Stimulated activated CD8-positive, alpha-beta memory T cell treated with anti-CD3 and anti-CD28 coated beads, Interleukin-12 subunit alpha, Interleukin-12 subunit beta, amount 100 ng/mL, for 1 hour (primary cell): Measurements from ENCODE around the gene CCR6.

ENCODE experiments used
- DNase-seq: peaks from one replicate; pipeline ENCODE4 v3.0.0-alpha.2; 2020; ENCODE audit warnings: low read depth

Gene CCR6

DNA sequence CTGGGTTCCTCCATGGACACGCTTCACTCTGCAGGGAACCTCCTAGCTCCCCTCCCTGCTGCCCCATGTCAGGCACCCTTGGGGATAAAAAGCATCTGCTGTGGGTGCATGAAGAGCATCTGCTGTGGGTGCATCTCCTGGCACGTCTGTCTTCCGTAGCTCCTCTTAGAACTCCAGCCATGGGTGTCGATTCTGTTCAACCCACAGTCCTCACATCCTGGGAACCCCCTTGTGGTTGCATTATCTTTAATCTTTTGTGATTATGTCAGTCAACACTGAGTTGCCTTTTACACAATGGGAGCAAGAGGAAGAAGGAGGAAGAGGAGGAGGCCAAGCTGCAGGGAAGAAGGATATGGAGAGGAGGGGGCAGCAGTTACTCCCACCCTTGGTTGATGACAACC lies 24.1 kb upstream of the CCR6 start:
- DNase-seq, result no peak

DNA sequence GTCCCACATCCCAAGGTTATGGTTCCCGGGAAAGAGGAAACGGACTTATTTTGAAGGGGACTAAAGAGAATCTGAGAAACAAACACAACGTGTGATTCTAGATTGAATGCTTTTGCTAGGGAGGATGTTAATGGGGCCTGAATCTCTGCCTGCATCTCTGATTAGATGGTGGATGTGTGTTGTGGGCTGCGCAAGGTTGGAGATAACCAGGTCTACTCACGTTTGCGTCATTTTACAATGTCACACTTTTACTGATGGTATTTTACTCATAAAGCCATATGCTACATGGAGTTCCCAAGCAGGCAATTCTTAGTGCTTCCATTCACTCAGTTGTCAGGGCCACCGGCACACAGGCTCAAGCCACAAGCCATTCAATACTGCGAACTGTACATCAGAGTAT lies 23.2 kb upstream of the CCR6 start:
- no peak for DNase-seq

GRCh38 chr6:167100241-167100674 lies 22.6 kb upstream of the CCR6 start:
- no peak for DNase-seq

- no peak for DNase-seq
These were observed 20.6 kb upstream of the CCR6 start for GRCh38 chr6:167102318-167102717.

- DNase-seq, result no peak
These were observed 19.6 kb upstream of the CCR6 start for GRCh38 chr6:167103041-167103891.

GRCh38 chr6:167104388-167104787 lies 18.5 kb upstream of the CCR6 start:
- no peak for DNase-seq

DNA sequence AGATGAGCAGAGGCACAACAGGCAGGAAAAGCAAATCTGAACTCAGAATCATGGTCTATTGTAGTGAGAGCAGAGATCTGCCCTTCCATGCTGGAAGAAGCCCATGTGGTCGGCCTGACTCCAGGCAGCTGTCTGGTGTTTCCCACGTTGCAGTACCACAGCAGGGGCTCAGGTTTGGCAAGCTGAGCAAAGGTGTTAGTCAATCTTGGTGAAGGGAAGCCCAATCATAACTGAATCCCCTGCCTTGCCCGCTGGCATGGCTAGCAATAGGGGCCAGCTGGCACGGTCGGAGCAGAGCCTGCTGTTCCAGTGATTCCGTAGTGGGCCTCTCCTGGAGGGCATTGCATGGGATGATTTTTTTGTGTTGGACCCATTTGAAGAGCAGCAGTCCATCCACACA lies 17.8 kb upstream of the CCR6 start:
- DNase-seq, result no peak

DNA sequence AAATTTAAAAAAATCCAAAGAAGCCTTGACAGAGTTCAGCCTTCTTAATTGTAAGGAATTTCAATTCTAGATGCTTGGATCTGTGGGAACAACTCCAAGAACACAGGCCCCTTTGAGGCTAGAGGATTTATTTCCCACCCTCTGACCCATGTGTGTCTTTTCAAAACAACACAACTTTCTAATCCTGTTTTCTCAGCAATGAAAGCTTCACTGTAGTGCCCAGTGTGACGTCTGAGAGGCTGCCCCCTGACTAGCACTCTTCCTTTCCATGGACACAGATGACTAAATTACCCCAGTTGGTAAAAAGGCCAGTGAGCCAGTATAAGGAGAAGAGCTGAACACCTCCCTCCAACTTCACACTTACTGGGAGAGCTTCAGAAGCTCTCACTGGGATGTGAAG lies 16.5 kb upstream of the CCR6 start:
- DNase-seq, result no peak

GRCh38 chr6:167107787-167108186 lies 15.1 kb upstream of the CCR6 start:
- no peak for DNase-seq

DNA sequence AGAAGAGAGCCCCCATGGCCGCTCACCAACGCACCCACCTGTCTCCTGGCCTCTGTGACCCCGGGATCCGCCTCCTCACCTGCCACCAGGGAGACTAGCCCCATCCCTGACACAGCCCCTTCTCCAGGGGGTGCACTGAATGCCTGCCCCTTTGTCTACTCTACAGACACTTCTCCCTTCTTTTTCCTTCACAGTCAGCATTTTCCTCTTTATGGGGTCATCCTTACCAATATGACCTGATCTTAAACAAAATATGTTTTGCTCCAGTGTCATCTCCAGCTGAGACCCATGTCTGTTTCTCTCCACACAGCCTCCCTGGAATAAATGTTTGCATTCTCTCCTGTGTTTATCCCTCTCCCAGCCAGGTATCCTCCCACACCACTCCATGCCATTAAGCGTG lies 14.6 kb upstream of the CCR6 start:
- no peak for DNase-seq

DNA sequence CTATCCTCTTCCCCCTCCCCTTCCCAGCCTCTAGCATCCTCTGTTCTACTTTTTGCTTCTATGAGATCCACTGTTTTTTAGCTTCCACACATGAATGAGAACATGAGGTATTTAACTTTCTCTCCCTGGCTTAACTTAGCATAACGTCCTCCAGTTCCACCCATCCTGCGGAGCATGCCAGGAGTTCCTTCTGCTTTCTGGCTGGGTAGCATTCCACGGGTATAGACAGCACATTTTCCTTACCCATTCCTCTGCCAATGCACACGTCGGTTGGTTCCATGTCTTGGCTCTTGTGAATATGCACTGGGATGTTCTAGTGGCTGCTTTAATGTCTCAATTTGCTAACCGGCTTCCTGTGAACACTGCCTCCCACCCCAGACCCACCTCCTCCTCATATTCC lies 13.2 kb upstream of the CCR6 start:
- DNase-seq, result no peak

GRCh38 chr6:167111597-167111996 lies 11.3 kb upstream of the CCR6 start:
- DNase-seq, result no peak

GRCh38 chr6:167112421-167112820 lies 10.5 kb upstream of the CCR6 start:
- no peak for DNase-seq

DNA sequence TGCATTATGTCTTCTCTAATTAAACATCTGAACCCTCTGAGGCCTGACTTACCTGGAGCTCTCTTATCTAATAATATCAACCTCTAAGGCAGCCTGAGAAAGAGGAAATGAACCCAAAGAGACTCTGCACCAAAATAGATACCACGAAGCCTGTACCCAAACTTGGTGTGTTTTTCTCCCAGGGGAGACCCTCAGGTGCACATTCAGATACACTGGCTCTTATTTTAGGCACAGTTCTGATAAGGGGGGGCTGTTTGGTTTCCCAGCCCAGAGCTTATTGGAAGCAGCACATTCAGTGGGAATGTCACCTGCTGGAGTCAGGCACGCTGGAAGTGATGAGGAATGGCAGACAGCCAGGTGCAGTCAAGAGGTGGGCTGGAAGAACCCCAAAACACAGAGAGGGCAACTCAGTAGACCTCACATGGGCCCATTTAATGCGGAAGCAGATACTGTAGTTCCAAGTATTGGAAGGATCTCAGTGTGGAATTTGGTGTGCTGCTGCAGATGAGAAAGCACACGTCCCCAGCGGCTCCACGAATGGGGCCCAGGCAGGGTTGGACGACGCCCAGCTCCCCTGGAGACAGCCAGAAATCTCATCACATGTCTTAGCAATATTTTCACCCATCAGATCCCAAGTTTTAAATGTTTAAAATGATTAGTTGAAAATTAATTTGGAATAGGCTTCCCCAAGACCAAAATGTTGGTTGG lies 9.7 kb upstream of the CCR6 start:
- no peak for DNase-seq

DNA sequence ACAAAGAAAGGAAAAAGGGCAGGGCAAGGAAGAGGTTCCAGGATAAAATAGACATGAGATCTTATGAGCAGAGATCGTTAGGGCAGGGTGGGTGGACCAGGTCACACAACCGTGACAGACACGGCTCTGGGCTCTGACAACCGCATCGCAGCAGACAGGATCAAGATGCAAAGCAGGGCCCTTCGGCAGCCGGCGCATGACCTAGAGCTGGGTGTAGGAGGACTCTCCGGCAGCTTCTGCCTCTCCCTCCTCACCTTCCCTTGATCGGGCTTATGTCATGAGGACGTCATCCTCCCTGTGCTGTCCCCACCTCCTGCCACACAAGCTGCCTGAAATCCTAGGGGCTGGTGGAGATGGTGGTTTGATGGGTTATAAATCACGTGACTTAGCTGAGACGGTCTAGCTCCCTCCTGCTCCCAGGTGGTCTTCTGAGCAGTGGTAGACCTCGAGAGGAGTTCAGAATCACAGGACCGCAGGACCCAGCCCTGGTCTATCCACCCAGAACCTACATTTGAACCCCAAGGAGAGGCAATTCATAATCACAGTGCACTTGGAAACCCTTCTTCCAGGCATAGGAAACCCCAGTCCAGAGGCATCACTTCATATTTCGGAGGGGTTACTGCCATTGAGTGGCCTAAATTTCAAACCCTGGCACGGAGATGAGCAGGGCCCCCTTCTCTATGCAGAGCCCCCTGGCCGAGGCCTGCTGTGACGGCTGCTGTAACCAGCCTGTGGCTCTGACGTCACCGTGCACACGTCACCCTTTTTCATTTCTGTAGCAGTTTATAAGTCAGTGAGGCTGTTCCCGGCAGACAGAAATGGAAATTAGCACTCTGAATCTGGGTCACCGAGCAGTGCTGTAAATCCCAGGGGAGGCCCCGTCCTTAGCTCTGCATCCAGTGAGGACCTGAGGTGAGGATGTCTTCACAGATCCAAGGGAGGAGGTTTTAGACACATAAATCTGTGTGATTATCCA lies 8.7 kb upstream of the CCR6 start:
- DNase-seq, result no peak

- no peak for DNase-seq
These were observed 7.8 kb upstream of the CCR6 start for GRCh38 chr6:167115054-167115453.

DNA sequence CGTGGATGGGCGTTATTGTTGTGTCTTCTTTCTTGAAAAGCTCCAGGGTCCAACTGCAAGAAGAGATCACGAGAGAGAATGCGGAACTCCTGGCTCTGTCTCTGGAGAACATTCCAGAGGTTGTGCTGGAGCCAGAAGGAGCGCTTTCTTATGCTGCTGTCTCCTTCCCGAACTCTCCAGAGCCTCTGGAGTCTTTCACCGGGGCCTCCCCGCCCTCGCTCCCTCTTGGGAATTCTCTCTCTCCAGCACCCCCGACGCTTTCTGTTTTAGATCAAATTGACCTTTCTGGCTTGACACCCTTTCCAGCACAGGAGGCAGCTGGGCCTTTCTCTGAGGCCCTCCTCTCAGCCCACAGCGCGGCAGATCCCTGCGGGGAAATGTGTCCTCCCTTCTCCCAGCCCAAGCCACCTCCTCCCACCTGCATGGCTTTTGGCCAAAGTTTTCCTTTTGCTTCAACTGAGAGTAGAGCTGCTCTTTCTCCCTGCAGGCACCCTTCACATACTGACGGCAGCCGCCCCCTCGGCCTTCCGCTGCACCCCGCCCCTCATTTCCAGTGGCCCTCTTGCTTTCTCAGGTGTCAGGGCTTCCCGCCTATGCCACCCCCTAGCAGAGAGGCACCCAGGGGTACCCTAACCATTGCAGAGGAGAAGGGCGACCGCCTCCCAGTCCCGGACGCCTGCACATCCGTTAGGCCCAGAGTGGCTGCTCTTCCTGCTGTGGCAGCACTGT lies 6.6 kb upstream of the CCR6 start:
- DNase-seq, result no peak

GRCh38 chr6:167116838-167117228 lies 6.1 kb upstream of the CCR6 start:
- no peak for DNase-seq

DNA sequence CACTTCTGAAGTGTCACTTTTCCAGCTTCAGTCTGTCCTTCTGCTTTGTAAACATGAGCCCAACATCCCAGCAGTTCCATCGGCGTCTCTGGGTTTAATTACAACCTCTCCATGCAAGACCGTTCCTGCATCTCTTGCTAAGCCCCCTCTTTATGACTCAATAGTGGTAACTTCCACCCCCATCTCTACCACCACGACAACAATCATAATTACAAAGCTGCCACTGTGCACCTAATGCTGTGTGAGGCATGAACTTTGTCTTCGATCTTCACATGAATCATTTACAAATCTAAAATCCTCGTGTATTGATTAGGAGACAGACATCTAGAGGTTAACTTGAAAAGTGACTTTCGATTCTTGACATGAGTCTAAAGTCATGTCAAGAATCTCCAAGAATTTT lies 4.9 kb upstream of the CCR6 start:
- DNase-seq, result no peak

- no peak for DNase-seq
These were observed 4.1 kb upstream of the CCR6 start for GRCh38 chr6:167118839-167119238.

GRCh38 chr6:167119670-167120582 lies 3.0 kb upstream of the CCR6 start:
- DNase-seq, result no peak
